Fibroblast of the aortic adventitia (primary cell): Measurements from ENCODE around the gene MYCN. TPM values are rescaled to one million over a fixed set of nuclear protein-coding genes. Genes with fewer than 3 reads are reported as not detected.
"Not testable (repeated sequence)": the region's sequence is repeated elsewhere in the genome, so short reads cannot be mapped to it uniquely, and the experiment has no call there.

Source experiments
- DNase-seq: peaks from one replicate; pipeline ENCODE4 v3.0.0-alpha.2; 2010; ENCODE audit warnings: low read depth
- H3K4me3 ChIP-seq: 2 replicates; pipeline ENCODE4 v1.5.1; 2011; ENCODE audit warnings: low read depth, mild to moderate bottlenecking, control low read depth, low read length, moderate library complexity
- CTCF ChIP-seq: IDR thresholded peaks from 2 replicates; pipeline ENCODE4 v1.5.1; 2011; ENCODE audit warnings: mild to moderate bottlenecking, low read length, control low read depth, inconsistent platforms; ENCODE audit not compliant: insufficient read depth
- total RNA-seq: library from RNA; depleted of rRNA; stranded (reverse); fragments of >200 nt; gene quantifications from 2 replicates; pipeline ENCODE4 v1.2.3, GENCODE V29; 2012; ENCODE audit warnings: low replicate concordance

The MYCN gene
- total RNA-seq, 1 donor: not detected

GRCh38 chr2:15914596-15915385 is 25.6 kb upstream of the MYCN start:
- no peak for TF ChIP-seq CTCF
- no peak overlapping the region for H3K4me3 ChIP-seq
- DNase-seq: no peak

DNA sequence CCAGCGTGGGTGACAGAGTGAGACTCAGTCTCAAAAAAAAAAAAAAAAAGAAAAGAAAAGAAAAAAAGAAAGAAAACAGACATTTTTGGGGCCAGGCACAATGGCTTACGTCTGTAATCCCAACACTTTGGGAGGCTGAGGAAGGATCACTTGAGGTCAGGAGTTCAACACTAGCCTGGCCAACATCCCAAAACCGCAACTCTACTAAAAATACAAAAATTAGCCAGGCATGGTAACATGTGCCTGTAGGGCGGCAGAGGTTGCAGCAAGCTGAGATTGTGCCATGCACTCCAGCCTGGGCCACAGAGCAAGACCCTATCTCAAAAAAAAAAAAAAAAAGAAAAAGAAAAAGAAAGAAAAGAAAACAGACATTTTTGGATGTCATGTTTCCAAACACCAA is 24.8 kb upstream of the MYCN start:
- not testable (repeated sequence) for H3K4me3 ChIP-seq, DNase-seq

- TF ChIP-seq CTCF: no peak
- no peak for DNase-seq
- H3K4me3 ChIP-seq: no peak overlapping the region
Measured at GRCh38 chr2:15916336-15916735, 24.0 kb upstream of the MYCN start.

DNA sequence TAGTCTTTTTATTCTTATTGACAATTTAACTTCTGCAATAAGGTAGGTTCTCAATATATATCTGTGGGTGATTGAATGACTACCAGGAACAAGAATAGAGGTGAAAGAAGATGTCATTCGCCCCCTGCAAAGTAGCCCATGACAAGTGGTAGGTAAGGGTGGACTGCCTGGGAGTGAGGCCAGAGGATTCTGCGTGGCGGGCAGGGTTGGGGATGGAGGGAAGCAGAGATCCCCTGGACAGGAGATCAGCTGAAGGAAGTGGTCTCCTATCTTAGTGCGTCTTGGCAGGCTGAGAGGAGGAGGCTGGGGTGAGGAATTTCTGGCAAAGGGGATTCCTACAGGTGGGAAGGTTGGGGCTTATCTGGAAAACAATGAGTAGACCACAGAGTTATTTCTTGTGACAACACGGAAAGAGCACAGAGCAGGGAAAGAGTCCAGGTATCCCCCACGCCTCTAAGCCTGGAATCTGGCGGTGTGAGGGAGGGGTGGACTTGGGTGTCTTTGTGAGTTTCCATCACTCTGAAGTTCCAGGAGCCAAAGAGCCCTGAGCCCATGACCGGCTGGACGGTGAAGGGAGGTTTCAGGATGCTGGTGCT is 21.5 kb upstream of the MYCN start:
- H3K4me3 ChIP-seq: no peak overlapping the region
- TF ChIP-seq CTCF: no peak
- DNase-seq: no peak

DNA sequence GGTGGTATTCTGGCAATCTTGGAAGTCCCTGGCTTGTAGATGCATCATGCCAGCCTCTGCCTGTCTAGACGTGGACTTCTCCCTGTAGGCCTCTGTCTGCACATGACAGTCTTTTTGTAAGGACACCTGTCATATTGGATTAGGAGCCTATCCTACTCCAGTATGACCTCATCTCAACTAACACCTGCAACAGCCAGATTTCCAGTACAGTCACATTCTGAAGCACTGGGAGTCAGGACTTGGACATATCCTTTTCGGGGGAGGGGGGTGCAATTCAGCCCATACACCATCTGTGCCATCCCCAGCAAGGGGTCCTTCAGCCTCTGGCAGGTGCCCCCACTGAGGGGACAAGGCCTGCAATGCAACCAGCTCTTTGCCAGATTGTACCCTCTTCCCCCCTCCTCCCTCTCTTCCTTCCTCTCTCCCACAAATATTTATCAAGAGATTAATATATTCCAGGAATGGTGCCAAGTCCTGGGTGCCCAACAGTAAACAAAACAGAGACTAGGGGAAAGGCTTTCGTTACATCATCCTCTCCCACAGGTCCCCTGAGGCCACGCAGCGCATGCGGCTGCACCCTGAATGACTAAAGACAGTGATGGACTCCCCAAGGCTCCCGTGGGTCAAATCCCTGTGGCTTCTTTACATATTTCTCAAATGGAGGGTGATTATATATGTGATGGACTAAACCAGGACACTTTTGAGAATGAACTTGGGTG is 20.5 kb upstream of the MYCN start:
- no peak overlapping the region for H3K4me3 ChIP-seq
- DNase-seq: no peak
- TF ChIP-seq CTCF: no peak

DNA sequence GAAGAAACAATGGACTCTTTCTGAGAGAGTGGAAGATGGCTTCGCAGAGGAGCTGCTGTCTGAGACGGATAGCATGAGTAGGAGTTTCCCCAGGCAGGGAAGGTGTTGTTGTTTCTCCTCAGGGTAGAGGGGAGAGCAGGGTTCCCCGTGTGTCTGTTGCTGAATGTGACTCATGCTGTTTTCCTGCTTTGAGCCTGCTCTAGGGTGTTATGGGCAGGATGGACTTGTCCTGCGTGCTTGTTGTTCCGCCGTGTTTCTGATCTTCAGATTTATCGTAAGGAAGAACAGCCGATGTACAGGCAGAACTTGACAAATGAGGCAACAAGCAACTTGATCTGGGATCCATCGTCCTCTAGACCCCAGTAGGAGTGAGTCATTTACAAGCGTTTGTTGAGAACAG is 19.7 kb upstream of the MYCN start:
- no peak for DNase-seq
- TF ChIP-seq CTCF: no peak

DNA sequence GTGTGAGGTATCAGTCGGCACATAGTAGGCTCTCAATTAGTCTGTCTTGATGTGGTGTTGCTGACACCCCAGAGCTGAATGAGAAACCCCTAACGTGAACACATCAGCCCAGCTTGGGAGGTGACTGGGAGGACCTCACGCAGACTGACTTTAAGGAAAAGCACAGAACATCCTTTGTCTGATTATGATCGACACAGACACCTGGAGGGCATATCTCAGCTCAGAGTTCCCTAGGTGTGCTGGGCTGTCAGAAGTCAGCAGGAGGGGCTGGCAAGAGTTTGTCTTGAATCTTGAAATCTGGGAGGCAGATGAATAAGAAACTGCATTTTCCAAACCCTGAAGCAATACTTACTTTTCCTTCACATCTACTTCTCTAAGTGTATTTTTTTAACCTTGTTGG is 16.8 kb upstream of the MYCN start:
- no peak overlapping the region for H3K4me3 ChIP-seq
- no peak for TF ChIP-seq CTCF
- DNase-seq: no peak

More for the DNA sequence above, 19.7 kb upstream of the MYCN start:
- no peak overlapping the region for H3K4me3 ChIP-seq
